HUDEP-2 (cell line): ENCODE results near the gene TNFAIP1.

Experiments used
- DNase-seq, 76 experiments: peaks; one replicate each; lab custom pipeline; 2025; ENCODE audit not compliant: unreplicated experiment in 76 of 76; lab: John Stamatoyannopoulos, UW

Gene TNFAIP1

DNA sequence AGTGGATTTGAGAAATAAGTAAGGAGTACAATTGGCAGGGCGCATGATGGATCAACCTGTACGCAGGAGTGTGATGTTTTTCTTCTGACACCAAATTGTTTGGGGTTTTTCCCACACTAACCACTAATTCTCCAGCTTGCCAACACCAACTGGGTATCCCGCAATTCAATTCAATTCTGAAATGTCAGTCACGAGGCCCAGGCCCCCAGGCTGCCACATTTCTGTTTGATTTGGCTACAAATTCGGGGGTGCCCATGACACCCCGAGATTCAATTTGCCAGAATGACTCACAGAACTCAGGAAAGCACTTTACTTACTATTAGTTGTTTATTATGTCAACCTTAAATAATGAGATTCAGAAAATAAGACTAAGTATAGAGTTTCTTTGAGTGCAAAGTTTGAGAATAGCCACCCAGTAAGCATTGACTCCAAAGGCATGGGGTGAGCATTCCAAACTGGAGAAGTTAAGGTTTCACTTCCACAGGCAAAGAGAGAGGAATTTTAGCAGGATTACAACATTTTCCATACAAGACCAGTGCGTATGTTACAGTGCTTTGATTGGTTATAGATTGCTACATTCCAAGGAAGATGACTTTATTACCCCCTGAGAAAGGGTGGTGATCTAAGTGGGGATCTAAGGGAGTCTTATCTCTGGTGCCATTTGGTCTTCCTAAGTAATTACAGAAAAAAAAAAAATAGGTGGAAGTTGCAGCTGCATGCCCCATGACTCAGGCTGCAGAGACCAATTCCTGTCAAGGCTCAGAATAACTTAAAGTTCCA lies 59.0 kb downstream of the TNFAIP1 start:
- DNase-seq: no peak

DNA sequence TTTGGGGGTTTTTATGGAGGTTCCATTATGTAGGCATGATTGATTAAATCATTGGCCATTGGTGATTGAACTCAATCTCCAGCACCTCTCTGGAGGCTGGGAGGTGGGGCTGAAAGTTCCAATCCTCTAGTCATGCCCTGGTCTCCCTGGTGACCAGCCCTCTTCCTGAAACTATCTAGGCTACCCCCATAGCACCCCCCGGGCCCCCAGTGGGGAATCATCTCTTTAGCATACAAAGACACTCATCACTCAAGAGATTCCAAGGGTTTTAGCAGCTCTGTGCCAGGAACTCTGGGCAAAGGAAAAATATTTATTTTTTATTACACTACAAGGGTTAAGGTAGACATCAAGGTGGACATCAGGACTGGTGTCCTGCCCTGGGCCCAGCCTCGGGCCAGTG lies 59.9 kb downstream of the TNFAIP1 start:
- DNase-seq: no peak

DNA sequence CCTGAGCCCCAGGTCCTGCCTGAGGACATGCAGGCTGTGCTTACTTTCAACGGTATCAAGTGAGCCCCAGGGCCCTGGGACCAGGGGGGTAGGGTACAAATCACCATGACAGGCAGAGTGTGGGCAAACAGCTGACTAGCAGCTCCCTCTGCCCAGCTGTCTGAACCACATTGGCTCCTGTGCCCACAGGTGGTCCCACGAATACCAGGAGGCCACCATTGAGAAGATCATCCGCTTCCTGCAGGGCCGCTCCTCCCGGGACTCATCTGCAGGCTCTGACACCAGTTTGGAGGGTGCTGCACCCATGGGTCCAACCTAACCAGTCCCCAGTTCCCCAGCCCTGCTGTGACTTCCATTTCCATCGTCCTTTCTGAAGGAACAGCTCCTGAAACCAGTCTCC lies 60.4 kb downstream of the TNFAIP1 start:
- no peak for DNase-seq
